Thoracic aorta (tissue), 2 donors: Measurements from ENCODE around the gene PIK3R4. TPM values are rescaled to one million over a fixed set of nuclear protein-coding genes. Genes with fewer than 3 reads are reported as not detected.

ENCODE experiments used
- ATAC-seq: fragments of 150-250 bp; one replicate; pipeline ENCODE4 v1.8.0; 2017; ENCODE audit warnings: low read depth; ENCODE audit not compliant: insufficient number of reproducible peaks, low FRiP score
- DNase-seq: peaks from one replicate; pipeline ENCODE4 v3.0.0-alpha.2; 2020; ENCODE audit warnings: low spot score
- H3K27ac ChIP-seq, 2 donors: fragments of 200-600 bp; sonication (generic); 1 replicate in 1 of 2; 2 replicates in 1 of 2; pipeline ENCODE4 v1.5.1; 2016; ENCODE audit warnings: mild to moderate bottlenecking in 2 of 2, moderate library complexity in 2 of 2
- H3K27me3 ChIP-seq: fragments of 200-600 bp; sonication (generic); replicated peaks from 2 replicates; pipeline ENCODE4 v1.6.0; 2016; ENCODE audit warnings: mild to moderate bottlenecking; ENCODE audit not compliant: insufficient read depth
- H3K36me3 ChIP-seq: fragments of 200-600 bp; sonication (generic); one replicate; pipeline ENCODE4 v1.5.1; 2016
- H3K4me1 ChIP-seq, 2 donors: fragments of 200-600 bp; sonication (generic); 1 replicate in 1 of 2; 2 replicates in 1 of 2; pipeline versions ENCODE4 v1.5.1 to v1.6.0; 2016; ENCODE audit warnings: low read depth in 2 of 2, mild to moderate bottlenecking in 1 of 2; ENCODE audit not compliant: control insufficient read depth in 1 of 2
- H3K4me3 ChIP-seq: fragments of 200-600 bp; sonication (generic); 2 replicates; pipeline ENCODE4 v1.5.1; 2016; ENCODE audit warnings: mild to moderate bottlenecking
- H3K9me3 ChIP-seq: fragments of 200-600 bp; sonication (generic); 2 replicates; pipeline ENCODE4 v1.5.1; 2016
- total RNA-seq, 2 donors: library from RNA; depleted of rRNA; stranded (reverse); fragments of >200 nt; gene quantifications; one replicate each; pipeline versions ENCODE4 v1.1.0 to v1.2.3, GENCODE V29; 2016
- TF ChIP-seq, protein P1 (sequence below): fragments of 200-600 bp; sonication (generic); IDR thresholded peaks from one replicate; pipeline ENCODE4 v1.5.1; 2019; ENCODE audit warnings: antibody characterized with exemption

Gene PIK3R4
- total RNA-seq, 2 donors from 2014 or later: 28.4 to 53.5 TPM

DNA sequence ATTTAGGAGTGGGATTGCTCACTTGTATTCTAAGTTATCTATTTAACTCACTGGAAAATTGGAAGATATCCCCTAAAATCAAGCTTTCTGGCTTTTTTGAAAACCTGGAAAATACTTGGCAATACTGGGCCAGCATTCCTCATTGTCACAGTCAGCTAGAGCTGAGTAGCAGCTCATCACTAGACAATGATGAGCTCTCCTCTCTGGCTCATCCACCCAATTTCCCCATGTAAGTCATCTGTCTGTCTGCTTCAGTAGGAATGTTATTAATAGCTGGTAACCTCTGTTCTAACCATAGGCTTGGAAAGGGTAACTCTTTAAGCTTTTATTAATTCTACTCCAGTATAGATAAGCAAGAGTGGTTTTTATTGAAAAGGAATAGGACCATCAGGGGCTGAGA, 39.7 kb upstream of the PIK3R4 start:
- Histone ChIP-seq H3K4me3 (no peak overlapping the region), H3K36me3 (no peaks in the 10 kb centered on the region), H3K27ac (no peak overlapping the region), H3K4me1 (no peaks in the 10 kb centered on the region), H3K9me3 (no peaks in the 10 kb centered on the region), H3K27me3 (no peaks in the 10 kb centered on the region)
- TF ChIP-seq, protein P1, sequence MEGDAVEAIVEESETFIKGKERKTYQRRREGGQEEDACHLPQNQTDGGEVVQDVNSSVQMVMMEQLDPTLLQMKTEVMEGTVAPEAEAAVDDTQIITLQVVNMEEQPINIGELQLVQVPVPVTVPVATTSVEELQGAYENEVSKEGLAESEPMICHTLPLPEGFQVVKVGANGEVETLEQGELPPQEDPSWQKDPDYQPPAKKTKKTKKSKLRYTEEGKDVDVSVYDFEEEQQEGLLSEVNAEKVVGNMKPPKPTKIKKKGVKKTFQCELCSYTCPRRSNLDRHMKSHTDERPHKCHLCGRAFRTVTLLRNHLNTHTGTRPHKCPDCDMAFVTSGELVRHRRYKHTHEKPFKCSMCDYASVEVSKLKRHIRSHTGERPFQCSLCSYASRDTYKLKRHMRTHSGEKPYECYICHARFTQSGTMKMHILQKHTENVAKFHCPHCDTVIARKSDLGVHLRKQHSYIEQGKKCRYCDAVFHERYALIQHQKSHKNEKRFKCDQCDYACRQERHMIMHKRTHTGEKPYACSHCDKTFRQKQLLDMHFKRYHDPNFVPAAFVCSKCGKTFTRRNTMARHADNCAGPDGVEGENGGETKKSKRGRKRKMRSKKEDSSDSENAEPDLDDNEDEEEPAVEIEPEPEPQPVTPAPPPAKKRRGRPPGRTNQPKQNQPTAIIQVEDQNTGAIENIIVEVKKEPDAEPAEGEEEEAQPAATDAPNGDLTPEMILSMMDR: no peak
- no peak for ATAC-seq
- DNase-seq: no peak

DNA sequence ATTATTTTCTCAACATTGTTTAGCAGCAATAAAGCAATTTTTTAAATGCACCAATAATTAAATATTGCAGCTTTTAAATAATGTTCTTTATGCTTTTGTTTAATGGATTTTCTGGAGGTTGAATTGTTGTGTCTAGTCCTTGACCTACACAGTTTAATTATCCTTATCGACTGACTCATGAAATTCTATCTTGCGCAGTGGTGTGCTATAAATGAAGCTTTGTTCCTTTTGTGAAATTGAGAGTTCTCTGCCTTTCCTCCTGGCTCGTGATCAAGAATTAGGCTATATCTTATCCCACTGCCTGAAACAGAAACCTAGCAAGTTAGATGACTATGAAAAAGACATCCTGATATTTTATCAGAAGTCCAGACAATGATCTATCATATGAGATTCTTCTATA, 37.0 kb upstream of the PIK3R4 start:
- DNase-seq: no peak
- no peaks in the 10 kb centered on the region for H3K9me3 ChIP-seq
- no peak for ATAC-seq
- no peaks in the 10 kb centered on the region for H3K36me3 ChIP-seq
- no peaks in the 10 kb centered on the region for H3K27me3 ChIP-seq
- TF ChIP-seq, protein P1: no peak
- no peaks in the 10 kb centered on the region for H3K4me1 ChIP-seq
- no peak overlapping the region for H3K27ac ChIP-seq
- no peak overlapping the region for H3K4me3 ChIP-seq

DNA sequence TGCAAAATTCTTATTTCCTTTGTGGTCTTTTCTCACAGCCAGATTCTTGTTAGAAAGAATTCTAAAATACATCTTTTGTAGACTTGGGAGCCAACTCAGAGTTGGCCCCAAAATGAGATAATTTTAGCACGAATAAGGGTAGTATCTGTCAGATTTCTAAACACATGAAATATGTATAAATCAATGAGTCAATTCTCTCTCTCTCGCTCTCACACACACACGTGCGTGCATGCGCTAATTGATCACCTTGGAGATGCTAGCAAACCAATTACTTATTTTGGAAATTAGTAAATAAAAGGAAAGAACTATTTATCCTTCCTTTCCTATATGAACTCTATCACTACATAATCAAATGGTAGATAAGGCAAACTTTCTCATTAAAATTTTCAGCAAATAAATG, 32.9 kb upstream of the PIK3R4 start:
- Histone ChIP-seq H3K27me3 (no peaks in the 10 kb centered on the region), H3K36me3 (no peaks in the 10 kb centered on the region), H3K4me3 (no peak overlapping the region), H3K27ac (no peak overlapping the region), H3K4me1 (no peaks in the 10 kb centered on the region), H3K9me3 (no peaks in the 10 kb centered on the region)
- TF ChIP-seq, protein P1: no peak
- DNase-seq: no peak
- no peak for ATAC-seq

DNA sequence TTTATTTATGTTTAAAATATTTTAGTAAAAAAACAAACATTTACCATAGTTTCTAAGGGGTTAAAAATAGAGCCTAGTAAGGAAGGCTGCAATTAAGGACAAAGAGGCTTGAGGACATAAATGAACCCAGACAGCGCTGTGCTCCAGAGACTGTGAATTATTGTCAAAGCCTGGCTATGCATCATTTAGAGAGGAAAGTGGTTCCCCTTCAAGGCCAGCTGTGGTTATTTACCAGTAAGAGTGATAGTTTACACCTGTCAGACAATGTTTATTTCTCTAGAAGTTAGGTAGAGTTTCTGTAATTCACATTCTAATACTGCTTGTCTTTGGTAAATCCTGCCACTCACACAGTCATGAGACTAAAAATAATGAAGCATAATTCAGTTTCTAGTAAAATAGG, 32.4 kb upstream of the PIK3R4 start:
- DNase-seq (no peak), ATAC-seq (no peak)
- Histone ChIP-seq H3K4me1 (no peaks in the 10 kb centered on the region), H3K27me3 (no peaks in the 10 kb centered on the region), H3K4me3 (no peak overlapping the region), H3K36me3 (no peaks in the 10 kb centered on the region), H3K27ac (no peak overlapping the region), H3K9me3 (no peaks in the 10 kb centered on the region)
- TF ChIP-seq, protein P1: no peak

DNA sequence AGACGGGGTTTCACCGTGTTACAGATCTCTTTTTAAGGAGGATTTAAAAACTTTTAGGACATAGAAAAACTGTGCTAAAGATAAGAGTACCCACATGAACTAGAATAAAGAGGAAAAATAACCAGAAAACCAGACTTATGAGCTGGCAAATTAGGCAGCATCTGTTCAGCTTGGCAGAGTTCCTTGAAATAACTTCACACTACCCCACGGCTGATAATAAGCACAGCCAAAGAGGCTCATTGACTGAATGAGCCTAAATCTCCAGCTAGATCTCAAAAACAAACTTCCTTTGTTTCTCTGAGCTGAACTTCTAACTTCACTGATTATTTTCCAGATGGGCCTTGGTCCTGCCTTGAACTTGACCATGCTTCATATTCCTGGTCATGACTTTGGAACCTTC, 26.7 kb upstream of the PIK3R4 start:
- DNase-seq (no peak), ATAC-seq (no peak)
- no peaks in the 10 kb centered on the region for H3K9me3 ChIP-seq
- H3K4me1 ChIP-seq: no peaks in the 10 kb centered on the region
- no peak overlapping the region for H3K4me3 ChIP-seq
- no peaks in the 10 kb centered on the region for H3K36me3 ChIP-seq
- H3K27ac ChIP-seq: no peak overlapping the region
- TF ChIP-seq, protein P1: no peak
- no peaks in the 10 kb centered on the region for H3K27me3 ChIP-seq
